HL-60/S4 treated with phorbol 12-myristate 13-acetate at 8.2 ng/mL for 4 days and 3 days (cell line): ENCODE results near the gene ENSA.
"Not testable (repeated sequence)": the region's sequence is repeated elsewhere in the genome, so short reads cannot be mapped to it uniquely, and the experiment has no call there.

Source experiments
- in situ Hi-C: fragments of 300-500 bp; cut with MboI; formaldehyde crosslinking; loops from 2 replicates; pipeline ENCODE4 v1.15.0; 2022; ENCODE audit warnings: low sequenced_read_pairs

ENSA gene

DNA sequence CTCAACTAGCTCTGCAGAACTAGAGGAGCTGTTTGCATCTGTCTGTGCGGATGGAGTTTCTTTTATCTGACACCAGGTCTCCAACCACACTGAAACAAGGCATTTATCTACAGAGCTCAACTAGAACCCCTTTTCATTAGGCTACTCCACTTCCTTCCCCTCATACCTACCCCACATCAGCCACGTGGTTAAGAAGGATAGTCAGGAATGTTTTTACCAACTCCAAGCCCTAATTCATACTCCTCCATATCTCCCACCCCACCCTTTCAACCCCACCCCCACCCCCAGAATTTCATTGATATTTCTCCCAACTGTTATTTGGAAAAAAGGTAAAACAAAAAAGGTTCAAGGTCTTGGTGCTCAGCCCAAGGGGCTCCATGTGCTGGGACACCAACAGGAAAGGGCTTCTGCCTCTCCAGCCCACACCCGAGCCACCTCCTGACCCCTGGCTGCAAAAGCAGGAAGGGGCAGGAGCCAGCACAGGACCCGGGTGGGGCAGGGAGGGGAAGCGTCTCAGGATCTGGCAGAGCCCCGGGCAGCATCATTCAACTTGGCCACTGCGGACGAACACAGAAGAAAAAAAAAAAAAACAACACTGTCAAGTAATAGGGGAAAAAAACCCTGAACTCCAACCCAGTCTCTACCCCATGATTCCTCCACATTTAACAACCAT, 7.0 kb downstream of the ENSA start:
- in situ Hi-C loops: no loop called here

DNA sequence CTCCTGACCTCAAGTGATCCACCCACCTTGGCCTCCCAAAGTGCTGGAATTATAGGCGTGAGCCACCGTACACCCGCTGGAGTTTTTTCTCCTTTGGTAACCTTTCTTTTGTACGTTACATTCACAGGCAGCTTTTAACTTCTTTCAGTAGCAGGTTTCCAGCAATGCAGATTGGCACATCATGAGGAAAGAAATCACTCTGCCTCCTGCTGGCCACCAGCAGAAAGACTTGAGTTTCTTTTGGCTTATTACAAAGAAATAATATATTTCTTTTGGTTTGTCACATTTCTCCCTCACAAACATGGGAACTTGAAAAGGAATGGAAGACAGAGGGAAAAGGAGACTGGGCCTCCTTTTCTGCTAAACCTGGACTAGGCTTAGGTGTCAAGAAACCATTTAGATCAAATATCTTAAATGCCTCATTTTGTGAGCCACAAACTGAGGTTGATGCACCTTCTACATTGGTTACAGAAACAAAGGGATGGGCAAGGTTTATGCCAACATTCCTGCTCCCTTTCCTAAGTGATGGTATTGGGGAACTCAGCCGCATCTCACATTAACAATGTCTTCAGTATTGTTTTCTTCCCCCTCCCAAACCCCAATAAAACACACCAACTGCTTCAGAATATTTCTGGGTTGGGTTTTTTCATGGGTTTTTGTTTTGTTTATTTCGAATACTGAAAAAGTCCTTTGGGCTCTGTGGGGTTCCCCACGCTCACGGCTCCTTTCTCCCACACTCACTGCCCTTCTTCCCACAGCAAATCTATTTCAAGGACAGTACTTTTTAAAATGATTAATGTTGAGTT, 7.7 kb downstream of the ENSA start:
- in situ Hi-C loops: no loop called here

DNA sequence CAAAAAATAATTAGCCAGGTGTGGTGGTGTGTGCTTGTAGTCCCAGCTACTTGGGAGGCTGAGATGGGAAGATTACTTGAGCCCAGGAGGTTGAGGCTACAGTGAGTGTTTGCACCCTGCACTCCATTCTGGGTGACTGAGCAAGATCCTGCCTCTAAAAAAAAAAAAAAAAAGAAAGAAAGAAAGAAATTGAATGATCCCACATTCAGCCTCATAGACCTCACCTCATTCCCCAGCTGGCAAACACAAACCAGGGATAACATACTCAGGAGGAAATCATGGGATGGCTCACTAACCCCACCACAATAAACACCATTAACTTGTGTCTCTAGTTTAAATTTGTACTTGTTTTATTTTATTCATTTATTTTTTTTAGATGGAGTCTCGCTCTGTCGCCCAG, 8.5 kb downstream of the ENSA start:
- in situ Hi-C loops: no loop called here

DNA sequence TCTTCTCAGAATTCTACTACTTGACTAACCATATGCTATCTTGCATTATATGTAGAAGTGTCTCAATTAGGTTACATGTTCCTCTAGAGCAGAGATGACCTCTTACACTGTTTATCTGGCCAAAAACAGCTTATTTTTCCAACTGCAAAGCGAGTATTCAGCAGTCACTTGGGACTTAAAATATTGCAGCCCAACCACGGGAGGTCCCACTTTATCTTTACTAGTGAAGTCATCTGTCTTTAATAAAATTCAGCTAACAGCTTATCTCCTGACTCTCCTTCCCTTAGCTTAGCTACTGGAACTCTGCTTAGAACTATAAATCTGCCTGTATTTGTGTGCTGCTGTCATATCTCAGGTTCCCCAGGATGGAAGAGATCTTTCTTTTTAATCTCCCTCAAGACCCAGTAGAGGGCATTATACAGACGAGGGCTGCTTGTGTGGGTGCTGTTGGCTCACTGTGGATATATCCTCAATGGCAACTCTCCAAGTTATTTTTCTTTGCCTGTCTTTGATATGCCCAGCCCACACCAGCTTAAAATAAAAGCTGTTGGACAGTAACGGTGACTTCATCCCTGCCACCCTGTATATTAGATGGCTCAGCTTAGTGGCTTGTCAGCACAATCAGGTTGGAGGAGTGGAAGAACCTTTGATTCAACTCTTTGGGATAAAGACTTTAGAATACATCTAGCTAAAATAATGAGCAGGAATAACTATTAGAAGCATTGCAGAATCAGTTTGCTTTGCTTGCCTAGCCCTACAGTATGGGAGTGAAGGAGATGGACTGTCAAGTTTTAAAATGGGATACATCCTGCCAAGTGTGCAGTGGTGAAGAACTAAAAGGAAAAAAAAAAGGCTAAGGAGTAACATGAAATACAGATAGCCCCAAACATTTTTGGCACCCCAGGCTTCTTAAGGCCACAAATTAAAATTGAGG, 9.6 kb downstream of the ENSA start:
- in situ Hi-C loops: no loop called here

DNA sequence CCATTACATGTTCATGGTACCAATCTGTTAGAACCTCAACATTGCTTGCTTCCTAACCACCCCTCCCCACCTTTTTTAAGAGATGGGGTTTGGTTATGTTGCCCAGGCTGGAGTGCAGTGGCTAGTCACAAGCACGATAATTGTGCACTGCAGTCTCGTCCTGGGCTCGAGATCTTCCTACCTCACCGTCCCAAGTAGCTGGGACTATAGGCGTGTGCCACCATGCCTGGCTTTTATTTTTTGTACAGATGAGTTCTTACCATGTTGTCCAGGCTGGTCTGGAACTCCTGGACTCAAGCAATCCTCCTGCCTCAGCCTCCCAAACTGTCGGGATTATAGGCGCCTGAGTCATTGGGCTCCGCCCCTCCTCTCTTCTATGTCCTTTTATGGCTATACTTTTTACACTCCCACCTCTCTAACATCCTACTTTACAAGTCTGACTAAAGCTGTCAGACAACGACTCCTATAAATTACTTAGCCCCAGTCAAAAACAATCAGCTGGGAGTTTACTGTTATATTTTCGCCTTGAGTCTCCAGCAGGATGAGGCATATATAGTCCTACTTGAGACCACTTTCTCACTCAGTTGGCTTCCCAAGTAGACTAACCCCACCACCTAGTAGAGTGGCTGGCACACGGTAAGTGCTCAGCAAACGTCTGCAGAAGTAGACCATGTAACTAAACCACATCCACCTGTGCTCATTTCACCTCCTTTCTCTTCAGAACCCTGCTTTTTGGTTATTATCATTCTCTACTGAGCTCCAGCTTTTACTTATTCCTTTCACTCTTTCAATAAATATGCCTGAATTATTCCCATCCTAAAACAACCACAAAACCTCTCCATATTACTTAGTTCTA, 13.8 kb downstream of the ENSA start:
- in situ Hi-C loops: no loop called here

DNA sequence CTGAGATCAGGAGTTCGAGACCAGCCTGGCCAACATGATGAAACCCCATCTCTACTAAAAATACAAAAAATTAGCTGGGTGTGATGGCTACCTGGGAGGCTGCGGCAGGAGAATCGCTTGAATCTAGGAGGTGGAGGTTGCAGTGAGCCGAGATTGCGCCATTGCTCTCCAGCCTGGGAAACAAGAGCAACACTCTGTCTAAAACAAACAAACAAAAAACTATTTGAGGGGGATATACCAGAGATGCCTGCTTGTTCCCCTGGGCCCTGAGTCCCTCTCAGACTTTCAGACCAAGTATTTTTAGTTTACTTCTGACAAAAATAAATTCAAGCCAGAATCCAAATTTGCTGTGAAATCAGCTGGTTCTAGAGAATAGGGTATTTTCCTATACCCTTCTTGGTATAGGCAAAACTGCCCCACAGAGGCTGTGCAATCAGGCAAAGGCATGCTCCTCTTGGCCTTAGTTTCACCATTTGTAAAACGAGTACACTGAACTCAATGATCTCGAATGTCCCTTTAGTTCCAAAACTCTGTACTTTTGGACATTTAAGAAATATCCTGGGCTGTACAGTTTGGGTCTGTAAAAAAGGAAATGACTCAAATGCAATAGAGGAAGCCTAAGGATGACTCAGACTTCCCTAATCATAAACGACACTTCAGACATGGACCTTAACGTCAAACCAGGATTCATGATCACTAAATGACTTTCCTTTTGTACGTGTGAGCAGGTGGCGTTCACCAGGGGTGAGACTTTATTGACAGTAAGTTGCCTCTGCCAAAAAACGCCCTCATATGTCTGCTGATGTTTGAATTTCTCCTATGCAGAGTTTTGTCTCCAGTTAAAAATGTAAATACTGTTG, 16.1 kb downstream of the ENSA start:
- in situ Hi-C loops: no loop called here

DNA sequence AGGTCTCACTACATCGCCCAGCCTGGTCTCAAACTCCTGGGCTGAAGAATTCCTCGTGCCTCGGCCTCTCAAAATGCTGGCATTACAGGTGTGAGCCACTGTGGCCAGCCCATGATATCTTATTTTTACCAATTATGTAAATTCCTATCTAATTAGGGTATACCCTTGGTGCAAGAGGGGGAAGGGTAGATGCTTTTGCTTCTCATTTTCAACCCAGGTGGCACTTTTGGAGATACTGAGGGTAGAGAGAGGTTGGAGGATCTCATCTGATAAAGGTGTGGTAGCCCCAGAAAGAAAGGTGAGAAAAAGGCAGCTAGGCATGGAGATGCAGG, 17.4 kb downstream of the ENSA start:
- in situ Hi-C loops: no loop called here

DNA sequence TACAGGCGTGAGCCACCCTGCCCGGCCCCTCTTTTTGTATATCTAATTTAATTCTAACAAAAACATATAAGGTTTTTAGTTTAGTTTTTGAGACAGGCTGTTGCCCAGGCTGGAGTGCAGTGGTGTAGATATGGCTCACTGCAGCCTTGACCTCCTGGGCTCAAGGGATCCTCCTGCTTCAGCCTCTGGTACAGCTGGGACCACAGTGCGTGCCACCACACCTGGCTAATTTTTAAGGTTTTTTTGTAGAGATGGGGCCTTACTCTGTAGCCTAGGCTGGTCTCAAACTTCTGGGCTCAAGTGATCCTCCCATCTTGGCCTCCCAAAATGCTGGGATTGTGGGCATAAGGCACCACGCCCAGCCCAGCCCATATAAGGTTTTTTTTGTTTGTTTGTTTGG, 18.8 kb downstream of the ENSA start:
- in situ Hi-C loops: no loop called here

DNA sequence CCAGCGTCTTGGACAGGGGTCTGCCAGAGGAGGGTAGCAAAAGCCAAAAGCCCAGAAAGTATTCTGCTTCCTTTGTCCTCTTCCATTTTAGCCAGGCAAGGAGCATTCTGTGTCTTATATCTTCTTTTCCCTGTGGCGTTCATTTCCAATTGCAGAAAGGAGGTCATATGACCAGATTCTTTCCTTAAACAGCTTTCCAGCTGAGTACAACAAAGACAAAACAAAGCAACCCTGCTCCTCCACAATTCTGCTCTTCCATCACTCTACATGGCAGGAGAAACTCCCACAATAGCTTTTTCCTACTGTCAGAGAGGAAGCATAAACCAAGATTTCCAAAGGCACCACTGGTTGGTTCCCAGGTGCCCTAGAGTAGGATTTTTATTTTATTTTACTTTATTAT, 19.7 kb downstream of the ENSA start:
- in situ Hi-C loops: no loop called here

DNA sequence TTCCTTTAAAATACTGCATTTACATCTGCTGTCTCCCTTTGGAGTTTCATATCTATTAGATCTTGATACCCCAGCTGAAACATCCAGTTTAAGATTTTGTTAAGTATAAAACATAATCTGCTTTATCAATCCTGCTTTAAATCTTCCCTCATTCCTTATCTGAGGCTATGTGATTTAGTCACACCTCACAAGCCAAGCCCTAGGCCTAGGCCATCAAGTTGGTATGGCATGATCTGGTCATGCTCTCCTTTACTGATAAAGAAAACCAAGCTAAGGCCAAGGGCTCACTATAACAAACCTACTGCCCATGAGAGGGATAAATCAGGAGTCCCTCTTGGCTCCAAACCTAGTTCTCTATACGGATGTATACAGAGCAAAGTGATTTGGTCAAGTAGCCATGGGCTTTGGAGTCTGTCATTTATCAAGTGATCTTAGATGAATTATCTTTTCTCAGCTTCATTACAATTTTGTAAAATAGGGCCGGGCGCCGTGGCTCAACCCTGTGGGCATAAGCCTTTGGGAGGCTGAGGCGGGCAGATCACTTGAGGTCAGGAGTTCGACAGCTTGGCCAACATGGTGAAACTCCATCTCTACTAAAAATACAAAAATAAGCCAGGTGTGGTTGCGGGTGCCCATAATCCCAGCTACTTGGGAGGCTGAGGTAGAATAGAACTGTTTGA, 22.8 kb downstream of the ENSA start:
- in situ Hi-C loops: no loop called here

DNA sequence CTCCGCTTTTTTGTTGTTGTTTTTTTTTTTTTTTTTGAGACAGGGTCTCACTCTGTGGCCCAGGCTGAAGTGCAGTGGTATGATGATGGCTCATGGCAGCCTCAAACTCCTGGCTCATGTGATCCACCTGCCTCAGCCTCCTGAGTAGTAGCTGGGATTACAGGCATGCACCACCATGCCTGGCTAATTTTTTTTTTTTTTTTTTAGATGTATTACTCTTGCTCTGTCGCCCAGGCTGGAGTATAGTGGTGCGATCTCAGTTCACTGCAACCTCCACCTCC, 24.0 kb downstream of the ENSA start:
- in situ Hi-C loops: not testable (repeated sequence)

DNA sequence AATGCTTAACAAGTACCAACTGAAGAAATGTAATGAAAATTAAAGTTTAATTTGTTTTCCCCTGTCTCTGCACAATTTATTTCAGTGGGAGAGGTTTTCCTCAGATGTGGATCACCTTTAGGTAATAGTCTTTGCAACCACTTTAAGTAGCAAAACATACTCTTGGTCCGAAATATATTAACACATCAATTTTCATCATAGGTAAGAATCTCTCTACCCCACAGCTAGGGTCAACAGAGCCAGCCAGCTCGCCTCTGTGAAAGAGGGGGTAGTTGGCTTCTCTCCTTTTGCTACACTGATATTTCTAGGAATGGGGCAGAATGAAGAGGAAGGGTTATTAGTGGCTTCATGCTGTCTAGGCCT, 25.2 kb downstream of the ENSA start:
- in situ Hi-C loops: no loop called here

DNA sequence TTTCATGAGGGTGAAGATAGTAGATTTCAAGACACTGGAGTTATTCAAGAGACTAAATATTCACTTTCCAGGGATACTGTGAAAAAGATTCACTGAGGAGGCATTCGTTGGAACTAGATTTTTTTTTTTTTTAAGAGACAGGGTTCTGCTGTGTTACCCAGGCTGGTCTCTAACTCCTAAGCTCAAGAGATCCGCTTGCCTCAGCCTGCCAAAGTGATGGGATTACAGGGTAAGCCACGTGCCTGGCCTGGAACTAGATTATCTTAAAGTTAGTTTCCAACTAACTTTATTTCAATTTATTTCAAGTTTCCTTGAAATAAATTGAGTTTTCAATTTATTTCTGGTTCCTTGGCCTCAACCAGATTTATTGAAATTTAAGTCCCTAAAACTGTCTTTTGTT, 25.7 kb downstream of the ENSA start:
- in situ Hi-C loops: no loop called here

DNA sequence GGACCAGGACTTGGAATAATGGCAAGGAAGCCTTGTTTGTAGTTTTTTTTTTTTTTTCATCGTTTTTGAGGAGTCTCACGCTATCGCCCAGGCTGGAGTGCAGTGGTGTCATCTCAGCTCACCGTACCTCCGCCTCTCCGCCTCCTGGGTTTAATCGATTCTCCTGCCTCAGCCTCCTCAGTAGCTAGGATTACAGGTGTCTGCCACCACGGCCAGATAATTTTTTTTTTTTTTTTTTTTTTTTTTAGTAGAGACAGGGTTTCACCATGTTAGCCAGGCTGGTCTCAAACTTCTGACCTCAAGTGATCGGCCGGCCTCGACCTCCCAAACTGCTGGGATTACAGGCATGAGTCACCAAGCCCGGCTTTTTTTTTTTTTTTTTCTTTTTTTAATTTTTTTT, 27.0 kb downstream of the ENSA start:
- in situ Hi-C loops: not testable (repeated sequence)

DNA sequence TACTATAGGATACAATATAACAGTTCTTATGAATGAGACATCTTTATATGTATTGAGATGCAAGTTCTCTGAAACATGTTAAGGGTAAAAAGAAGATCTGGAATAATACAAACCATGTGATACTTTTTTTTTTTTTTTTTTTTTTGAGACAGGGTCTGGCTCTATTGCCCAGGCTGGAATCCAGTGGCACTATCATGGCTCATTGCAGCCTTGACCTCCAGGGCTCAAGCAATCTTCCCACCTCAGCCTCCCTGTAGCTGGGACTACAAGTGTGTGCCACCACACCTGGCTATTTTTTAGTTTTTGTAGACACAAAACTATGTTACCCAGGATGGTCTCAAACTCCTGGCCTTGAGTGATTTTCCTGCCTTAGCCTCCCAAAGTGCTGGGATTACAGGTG, 27.9 kb downstream of the ENSA start:
- in situ Hi-C loops: no loop called here

DNA sequence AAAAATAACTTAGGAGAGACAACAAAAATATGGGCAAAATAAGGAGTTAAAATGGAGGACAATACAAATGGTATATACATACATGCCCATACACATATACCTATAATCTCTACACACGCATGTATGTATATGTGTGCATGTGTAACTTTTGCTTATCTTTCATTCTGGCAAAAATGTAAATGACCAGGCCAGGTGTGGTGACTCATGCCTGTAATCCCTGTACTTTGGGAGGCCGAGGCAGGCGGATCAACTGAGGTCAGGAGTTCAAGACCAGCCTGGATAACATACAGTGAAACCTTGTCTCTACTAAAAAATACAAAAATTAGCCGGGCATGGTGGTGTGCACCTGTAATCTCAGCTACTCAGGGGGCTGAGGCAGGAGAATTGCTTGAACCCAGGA, 31.1 kb downstream of the ENSA start:
- in situ Hi-C loops: not testable (repeated sequence)

DNA sequence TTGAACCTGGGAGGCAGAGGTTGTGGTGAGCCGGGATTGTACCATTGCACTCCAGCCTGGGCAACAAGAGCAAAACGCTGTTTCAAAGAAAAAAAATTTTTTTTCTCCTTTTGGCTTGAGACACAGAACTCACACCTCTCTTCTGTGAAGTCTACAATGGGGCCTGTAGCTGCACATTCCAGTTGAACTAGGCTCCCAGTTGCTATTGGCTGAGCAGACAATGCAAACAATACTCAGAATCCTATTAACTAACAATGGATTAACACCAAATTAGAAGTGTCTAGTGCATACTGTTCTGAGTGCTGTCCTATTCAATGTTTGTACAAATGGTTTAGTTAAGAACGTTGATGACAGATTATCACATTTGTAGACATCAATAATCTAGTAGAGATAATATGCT, 32.4 kb downstream of the ENSA start:
- in situ Hi-C loops: no loop called here

DNA sequence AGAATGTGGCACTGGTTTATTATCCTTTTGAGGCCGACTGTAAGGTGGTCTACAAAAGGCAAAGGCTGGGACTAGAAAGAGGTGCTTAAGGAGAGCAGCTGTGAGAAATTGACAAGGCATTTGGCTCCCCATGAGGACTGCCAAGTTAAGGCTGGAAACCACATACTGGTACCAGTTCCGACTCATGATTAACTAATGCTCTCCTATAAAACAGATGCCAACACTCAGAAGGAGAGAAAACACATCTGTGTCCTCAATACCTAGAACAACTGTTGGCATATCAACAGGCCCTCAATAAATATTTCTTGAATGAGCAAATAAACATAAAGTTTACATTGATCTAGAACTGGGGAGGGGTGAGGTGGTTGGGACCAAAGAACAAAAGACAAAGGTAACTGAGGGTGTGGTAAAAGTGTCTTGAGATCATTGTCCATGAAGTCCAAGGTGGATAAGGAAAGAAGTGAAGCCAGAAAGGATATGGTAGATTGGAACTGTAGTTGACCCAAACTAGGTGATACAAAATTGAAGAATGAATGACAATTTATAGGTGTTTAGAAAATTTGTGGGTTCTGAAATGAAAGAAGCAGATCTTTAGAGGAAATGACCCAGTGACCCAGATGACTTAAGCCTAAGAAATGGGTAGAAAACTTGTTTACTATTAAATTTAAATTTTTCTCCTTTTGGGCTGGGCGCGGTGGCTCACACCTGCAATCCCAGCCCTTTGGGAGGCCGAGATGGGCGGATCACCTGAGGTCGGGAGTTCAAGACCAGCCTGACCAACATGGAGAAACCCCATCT, 33.1 kb downstream of the ENSA start:
- in situ Hi-C loops: no loop called here

DNA sequence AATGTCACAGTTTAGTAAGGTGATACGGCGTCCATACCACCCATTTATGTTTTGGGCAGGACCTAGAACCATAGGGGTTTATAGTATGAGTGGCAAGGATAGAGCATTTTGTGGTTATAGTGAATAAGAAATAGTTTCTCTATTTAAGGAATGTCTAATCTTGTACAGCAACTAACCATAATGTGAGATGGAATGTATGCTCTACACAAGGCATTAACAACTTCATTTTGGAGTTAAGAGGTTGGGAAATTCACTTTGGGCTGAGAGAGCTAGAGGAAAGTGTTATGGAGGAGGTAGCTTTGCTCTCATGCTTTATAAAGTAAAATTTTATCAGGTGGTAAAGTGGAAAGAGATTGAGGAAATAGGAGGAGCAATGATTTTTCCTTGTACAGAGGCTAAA, 47.0 kb downstream of the ENSA start:
- in situ Hi-C loops: no loop called here
